HUES6 (cell line): ENCODE results near the gene SPRYD4.
"Not testable (repeated sequence)": the region's sequence is repeated elsewhere in the genome, so short reads cannot be mapped to it uniquely, and the experiment has no call there.

Experiments used
- H3K27ac ChIP-seq: 2 replicates; pipeline ENCODE4 v1.7.0; 2013; ENCODE audit warnings: low read depth, mild to moderate bottlenecking, low read length, inconsistent platforms
- H3K27me3 ChIP-seq: 2 replicates; pipeline ENCODE4 v1.6.1; 2013; ENCODE audit warnings: low read length; ENCODE audit not compliant: control insufficient read depth, insufficient read depth
- H3K36me3 ChIP-seq: 2 replicates; pipeline ENCODE4 v1.6.1; 2013; ENCODE audit warnings: low read length; ENCODE audit not compliant: control insufficient read depth, insufficient read depth
- H3K4me1 ChIP-seq: 2 replicates; pipeline ENCODE4 v1.6.1; 2013; ENCODE audit warnings: low read length; ENCODE audit not compliant: control insufficient read depth, insufficient read depth
- H3K4me3 ChIP-seq: 2 replicates; pipeline ENCODE4 v1.5.1; 2013; ENCODE audit warnings: low read depth, low read length
- H3K9ac ChIP-seq: one replicate; pipeline ENCODE4 v1.6.1; 2013; ENCODE audit warnings: mild to moderate bottlenecking, low read length
- H3K9me3 ChIP-seq: 2 replicates; pipeline ENCODE4 v1.6.1; 2013; ENCODE audit warnings: low read depth, low read length; ENCODE audit not compliant: control insufficient read depth, insufficient read depth

The SPRYD4 gene

DNA sequence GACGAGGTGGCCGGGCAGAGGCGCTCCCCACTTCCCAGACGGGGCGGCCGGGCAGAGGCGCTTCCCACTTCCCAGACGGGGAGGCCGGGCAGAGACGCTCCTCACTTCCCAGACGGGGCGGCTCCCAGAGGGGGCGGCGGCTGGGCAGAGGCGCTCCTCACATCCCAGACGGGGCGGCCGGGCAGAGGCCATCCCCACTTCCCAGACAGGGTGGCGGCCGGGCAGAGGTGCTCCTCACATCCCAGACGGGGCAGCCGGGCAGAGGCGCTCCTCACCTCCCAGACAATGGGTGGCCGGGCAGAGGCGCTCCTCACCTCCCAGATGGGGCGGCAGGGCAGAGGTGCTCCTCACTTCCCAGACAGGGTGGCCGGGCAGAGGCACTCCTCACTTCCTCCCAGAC, 26.1 kb downstream of the SPRYD4 start:
- H3K36me3 ChIP-seq, H3K9ac ChIP-seq, H3K4me3 ChIP-seq, H3K27ac ChIP-seq, H3K4me1 ChIP-seq: not testable (repeated sequence)
- Histone ChIP-seq H3K27me3 (peaks cover 22% of the 10 kb centered on the region), H3K9me3 (peaks cover 17% of the 10 kb centered on the region)

DNA sequence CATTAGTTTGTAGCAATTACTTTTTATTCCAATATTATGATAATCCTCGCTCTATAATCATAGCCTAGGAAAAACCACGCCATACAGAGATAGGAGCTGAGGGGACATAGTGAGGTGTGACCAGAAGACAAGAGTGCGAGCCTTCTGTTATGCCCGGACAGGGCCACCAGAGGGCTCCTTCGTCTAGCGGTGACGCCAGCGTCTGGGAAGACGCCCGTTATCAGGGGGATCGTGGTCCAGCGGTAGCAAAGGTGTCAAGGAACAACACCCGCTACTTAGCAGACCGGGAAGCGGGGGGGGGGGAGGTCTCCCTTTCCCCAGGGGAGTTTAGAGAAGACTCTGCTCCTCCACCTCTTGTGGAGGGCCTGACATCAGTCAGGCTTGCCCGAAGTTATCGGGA, 28.3 kb downstream of the SPRYD4 start:
- not testable (repeated sequence) for H3K4me1 ChIP-seq, H3K4me3 ChIP-seq
- peaks cover 15% of the 10 kb centered on the region for H3K9me3 ChIP-seq

DNA sequence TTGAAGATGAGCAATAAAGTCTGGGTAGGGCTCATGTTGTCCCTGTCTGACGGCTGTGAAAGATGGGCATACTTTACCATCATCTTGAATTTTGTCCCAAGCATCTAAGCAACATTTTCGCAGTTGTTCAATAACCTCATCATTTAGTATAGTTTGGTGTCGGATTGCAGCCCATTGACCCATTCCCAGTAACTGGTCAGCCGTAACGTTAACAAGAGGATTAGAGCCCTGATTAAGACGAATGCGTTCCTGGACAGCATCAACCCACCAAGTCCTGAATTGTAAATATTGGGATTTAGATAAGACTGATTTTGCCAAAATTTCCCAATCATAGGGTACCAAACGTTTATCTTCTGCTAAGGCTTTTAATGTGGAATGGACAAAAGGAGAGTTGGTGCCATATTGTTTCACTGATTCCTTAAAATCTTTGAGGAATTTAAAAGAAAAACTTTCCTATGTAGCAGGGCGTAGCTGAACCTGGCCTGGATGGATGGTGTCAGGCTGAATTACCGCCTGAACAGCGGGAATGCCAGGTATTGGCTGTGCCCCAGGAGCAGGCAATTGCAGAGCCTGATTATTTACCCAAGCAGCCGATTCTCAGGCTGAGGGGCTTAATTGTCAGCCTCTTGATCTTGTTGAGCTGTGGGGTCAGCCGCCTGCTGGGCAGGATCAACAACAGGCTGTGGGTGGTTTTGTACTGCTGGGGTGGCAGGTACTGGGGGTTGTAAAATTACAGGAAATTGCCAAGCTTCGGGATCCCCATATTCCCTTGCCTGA, 29.9 kb downstream of the SPRYD4 start:
- not testable (repeated sequence) for H3K36me3 ChIP-seq, H3K4me1 ChIP-seq, H3K27ac ChIP-seq, H3K9ac ChIP-seq, H3K27me3 ChIP-seq, H3K4me3 ChIP-seq
- H3K9me3 ChIP-seq, result peaks cover 11% of the 10 kb centered on the region

More for the DNA sequence above, 28.3 kb downstream of the SPRYD4 start:
- not testable (repeated sequence) for H3K9ac ChIP-seq, H3K27ac ChIP-seq, H3K27me3 ChIP-seq, H3K36me3 ChIP-seq

DNA sequence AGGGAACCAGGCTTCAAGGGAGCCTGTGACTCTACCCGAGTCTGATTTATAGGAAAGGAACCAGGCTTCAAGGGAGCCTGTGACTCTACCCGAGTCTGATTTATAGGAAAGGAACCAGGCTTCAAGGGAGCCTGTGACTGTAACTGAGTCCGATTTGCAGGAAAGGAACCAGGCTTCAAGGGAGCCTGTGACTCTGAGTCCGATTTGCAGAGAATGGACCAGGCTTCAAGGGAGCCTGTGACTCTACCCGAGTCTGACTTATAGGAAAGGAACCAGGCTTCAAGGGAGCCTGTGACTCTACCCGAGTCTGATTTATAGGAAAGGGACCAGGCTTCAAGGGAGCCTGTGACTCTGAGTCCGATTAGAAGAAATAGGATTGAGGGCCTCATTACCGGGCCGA, 31.1 kb downstream of the SPRYD4 start:
- not testable (repeated sequence) for H3K27ac ChIP-seq, H3K9ac ChIP-seq, H3K4me1 ChIP-seq, H3K4me3 ChIP-seq, H3K9me3 ChIP-seq, H3K27me3 ChIP-seq, H3K36me3 ChIP-seq

DNA sequence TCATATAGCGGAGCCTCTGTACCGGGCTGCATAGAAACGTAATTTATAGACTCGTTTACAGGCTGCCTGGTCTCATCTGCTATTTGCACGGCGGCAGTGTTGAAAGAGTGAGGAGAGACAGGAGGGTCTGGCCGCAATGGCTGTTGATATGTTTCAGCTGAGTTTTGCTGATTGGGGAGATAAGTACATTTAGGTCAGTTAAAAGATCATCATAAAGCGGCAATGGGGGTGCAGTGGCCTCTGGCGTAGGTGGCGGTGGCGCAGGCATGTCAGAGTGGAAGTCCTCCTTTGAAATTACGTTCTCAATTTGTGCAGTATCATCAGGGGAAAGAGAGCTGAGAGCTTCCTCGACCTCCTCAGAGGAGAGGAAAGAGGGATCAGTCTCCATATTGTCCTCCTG, 31.5 kb downstream of the SPRYD4 start:
- H3K36me3 ChIP-seq, H3K9me3 ChIP-seq, H3K4me3 ChIP-seq, H3K27ac ChIP-seq, H3K27me3 ChIP-seq, H3K4me1 ChIP-seq, H3K9ac ChIP-seq: not testable (repeated sequence)

DNA sequence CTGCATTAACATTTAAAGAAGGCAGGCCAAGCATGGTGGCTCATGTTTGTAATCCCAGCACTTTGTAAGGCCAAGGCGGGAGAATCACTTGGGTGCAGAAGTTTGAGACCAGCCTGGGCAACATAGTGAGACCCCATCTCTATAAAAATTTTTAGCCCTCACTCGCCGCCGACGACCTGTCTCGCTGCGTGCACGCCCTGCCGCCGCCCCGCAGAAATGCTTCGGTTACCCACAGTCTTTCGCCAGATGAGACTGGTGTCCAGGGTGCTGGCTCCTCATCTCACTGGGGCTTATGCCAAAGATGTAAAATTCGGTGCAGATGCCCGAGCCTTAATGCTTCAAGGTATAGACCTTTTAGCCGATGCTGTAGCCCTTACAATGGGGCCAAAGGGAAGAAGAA, 42.4 kb downstream of the SPRYD4 start:
- H3K9ac ChIP-seq, result no peak overlapping the region
- no peaks in the 10 kb centered on the region for H3K36me3 ChIP-seq
- H3K4me3 ChIP-seq, result no peak overlapping the region
- no peaks in the 10 kb centered on the region for H3K9me3 ChIP-seq
- no peak overlapping the region for H3K27ac ChIP-seq
- no peaks in the 10 kb centered on the region for H3K27me3 ChIP-seq
- H3K4me1 ChIP-seq, result no peaks in the 10 kb centered on the region

DNA sequence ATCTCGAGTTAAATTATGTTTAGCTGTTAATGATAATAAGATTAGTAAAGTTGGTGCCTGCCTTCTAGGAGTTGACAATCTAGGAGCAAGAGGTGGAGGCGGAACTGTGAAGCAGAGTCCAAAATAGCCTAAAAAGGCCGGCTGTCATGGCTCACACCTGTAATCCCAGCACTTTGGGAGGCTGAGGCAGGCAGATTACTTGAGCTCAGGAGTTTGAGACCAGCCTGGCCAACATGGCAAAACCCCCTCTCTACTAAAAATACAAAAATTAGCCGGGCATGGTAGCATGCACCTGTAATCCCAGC, 45.6 kb downstream of the SPRYD4 start:
- H3K9ac ChIP-seq, H3K4me1 ChIP-seq, H3K36me3 ChIP-seq, H3K27ac ChIP-seq, H3K4me3 ChIP-seq, H3K9me3 ChIP-seq, H3K27me3 ChIP-seq: not testable (repeated sequence)

DNA sequence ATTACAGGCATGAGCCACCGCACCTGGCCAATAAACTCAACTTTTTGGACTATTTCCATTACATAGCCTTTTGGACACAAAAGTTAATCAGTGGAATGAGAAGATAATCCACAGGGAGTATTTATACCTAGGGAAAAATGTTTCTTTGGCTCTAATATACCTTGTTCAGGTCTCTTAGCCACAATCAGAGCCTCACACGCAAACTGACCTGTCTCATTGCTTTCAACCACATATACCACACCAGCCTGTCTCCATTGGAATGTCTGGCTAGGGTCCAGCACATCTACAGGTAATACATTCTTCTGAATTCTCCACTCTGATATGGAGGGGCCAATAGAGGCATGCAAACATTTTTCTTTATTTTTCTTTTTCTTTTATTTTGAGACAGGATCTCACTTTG, 49.5 kb downstream of the SPRYD4 start:
- Histone ChIP-seq H3K27ac (no peak overlapping the region), H3K4me1 (peaks cover 20% of the 10 kb centered on the region), H3K27me3 (no peaks in the 10 kb centered on the region), H3K36me3 (no peaks in the 10 kb centered on the region), H3K9ac (no peak overlapping the region), H3K9me3 (no peaks in the 10 kb centered on the region), H3K4me3 (no peak overlapping the region)

DNA sequence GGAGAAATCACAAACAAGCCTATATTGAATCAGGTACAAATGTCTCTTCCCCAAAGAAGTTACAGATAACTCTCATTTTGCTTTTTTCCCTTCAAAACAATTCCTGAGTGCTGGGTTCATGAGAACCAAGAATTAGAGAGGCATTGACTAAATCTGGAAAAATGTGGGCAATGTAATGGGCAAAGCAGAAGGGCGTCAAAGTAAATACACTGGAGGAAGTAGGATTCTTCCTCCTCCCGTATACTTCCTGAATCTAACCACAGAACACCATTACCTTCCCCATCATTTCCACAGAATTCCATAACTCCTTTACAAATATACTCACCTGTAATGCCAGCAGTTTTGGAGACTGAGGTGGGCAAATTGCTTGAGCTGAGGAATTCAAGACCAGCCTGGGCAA, 50.2 kb downstream of the SPRYD4 start:
- Histone ChIP-seq H3K36me3 (no peaks in the 10 kb centered on the region), H3K9me3 (no peaks in the 10 kb centered on the region), H3K9ac (no peak overlapping the region), H3K4me1 (peaks cover 24% of the 10 kb centered on the region), H3K4me3 (no peak overlapping the region), H3K27ac (no peak overlapping the region), H3K27me3 (no peaks in the 10 kb centered on the region)

DNA sequence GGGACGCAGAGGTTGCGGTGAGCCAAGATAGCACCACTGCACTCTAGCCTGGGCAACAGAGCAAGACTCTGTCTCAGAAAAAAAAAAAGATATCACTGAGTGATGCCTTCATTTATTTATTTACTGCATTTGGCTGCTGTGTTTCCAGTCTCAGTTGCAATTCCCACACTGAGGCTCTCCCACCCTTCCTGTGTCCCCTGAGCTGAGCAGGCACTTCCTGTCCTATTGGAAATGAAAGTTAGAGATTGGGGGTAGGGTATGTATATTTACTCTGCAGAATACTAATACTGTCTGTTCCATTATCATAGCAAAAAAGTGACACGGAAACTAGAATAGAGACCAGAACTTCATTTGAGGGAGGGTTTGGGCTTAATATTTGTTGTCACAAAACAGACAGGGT, 51.7 kb downstream of the SPRYD4 start:
- Histone ChIP-seq H3K9ac (no peak overlapping the region), H3K9me3 (no peaks in the 10 kb centered on the region), H3K27ac (0 out of 2 replicates have a peak overlapping the region, but pooled peaks have one; percentile 47), H3K4me3 (no peak overlapping the region), H3K4me1 (peaks cover 26% of the 10 kb centered on the region), H3K36me3 (no peaks in the 10 kb centered on the region), H3K27me3 (no peaks in the 10 kb centered on the region)

DNA sequence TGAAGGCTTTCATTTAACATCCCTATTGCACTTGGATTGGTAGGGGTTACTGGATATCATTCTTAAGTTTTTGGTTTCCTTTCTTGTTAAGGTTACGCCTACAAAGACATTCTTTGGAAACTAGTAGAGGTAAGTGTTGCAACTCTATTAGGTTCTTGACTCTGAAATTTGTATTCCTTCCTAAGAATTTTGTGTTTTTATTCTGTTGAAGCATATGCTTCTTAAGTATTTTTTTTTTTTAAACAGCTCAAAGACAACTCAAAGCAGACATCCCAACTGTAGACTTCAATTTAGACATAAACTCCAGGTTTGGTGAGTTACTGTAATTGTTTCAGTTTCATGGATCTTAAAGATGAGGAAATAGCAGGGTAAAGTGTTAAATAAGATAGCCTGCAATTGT, 52.1 kb downstream of the SPRYD4 start:
- Histone ChIP-seq H3K36me3 (no peaks in the 10 kb centered on the region), H3K4me1 (peaks cover 26% of the 10 kb centered on the region), H3K27ac (0 out of 2 replicates have a peak overlapping the region, but pooled peaks have one; percentile 47), H3K27me3 (no peaks in the 10 kb centered on the region), H3K9me3 (no peaks in the 10 kb centered on the region), H3K9ac (no peak overlapping the region), H3K4me3 (no peak overlapping the region)

DNA sequence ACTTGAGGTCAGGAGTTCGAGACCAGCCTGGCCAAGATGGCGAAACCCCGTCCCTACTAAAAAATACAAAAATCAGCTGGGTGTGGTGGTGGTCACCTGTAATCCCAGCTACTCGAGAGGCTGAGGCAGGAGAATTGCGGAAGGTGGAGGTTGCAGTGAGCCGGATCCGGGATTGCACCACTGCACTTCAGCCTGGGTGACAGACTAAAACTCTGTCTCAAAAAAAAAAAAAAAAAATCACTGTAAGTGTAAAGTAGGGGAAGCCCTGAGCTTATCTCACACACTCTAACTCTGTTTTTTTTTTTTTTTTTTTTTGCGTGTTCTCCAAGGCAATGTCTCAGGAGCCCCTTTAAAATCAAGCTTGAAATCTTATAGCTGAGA, 52.8 kb downstream of the SPRYD4 start:
- H3K4me1 ChIP-seq, result peaks cover 27% of the 10 kb centered on the region
- H3K4me3 ChIP-seq, result peak overlapping the region; percentile 95
- H3K27me3 ChIP-seq, result no peaks in the 10 kb centered on the region
- H3K27ac ChIP-seq, result no peak overlapping the region
- H3K9ac ChIP-seq, result no peak overlapping the region
- no peaks in the 10 kb centered on the region for H3K9me3 ChIP-seq
- H3K36me3 ChIP-seq, result no peaks in the 10 kb centered on the region
